ENCODE data around the gene DLGAP4. TPM values are rescaled to one million over a fixed set of nuclear protein-coding genes. Genes with fewer than 3 reads are reported as not detected.

DLGAP4 gene
- polyA plus RNA-seq, 1 donor (not counting 4 experiments of a cell fraction or from before 2014, with no cell fraction given), result 9.6 TPM

- H3K79me2 ChIP-seq (ENCODE audit: control insufficient read depth, insufficient read depth, low read length), result no peaks in the 10 kb centered on the region
- H3K36me3 ChIP-seq (ENCODE audit: control insufficient read depth in 2 of 2, extremely low read depth in 1 of 2, insufficient read depth in 2 of 2, low read length in 2 of 2), result no peaks in the 10 kb centered on the region
- no peaks in the 10 kb centered on the region for H4K20me1 ChIP-seq (ENCODE audit: control insufficient read depth, extremely low read depth, insufficient read depth, low read length)
- no peak overlapping the region for H3K4me3 ChIP-seq (ENCODE audit: control insufficient read depth in 2 of 3, extremely low read depth in 1 of 3, insufficient read depth in 2 of 3, low read depth in 1 of 3, low read length in 3 of 3)
- no peak overlapping the region for H2AFZ ChIP-seq (ENCODE audit: control insufficient read depth, low read length)
- TF ChIP-seq CTCF (optimal IDR thresholded peaks at IDR 0.05 in 1 of 3, IDR thresholded peaks at IDR 0.05 in 1 of 3, conservative IDR thresholded peaks at IDR 0.05 in 1 of 3; ENCODE audit: extremely low read depth in 1 of 3, insufficient read depth in 2 of 3, low read length in 3 of 3) (no peak), EZH2 (IDR thresholded peaks at IDR 0.05; ENCODE audit: low read length) (no peak)
- H3K9ac ChIP-seq (ENCODE audit: control insufficient read depth, extremely low read depth, insufficient read depth, low read length), result no peak overlapping the region
- H3K27ac ChIP-seq (ENCODE audit: control insufficient read depth, insufficient read depth, low read length), result no peak overlapping the region
- H3K9me3 ChIP-seq (ENCODE audit: control insufficient read depth, low read depth, low read length), result no peaks in the 10 kb centered on the region
- H3K27me3 ChIP-seq (ENCODE audit: control insufficient read depth, extremely low read depth, insufficient read depth, low read length), result peaks cover 9% of the 10 kb centered on the region
- dilution Hi-C loops (cut with MboI; ENCODE audit: extremely low pct_ligation_motif_present, low sequenced_read_pairs), result no loop called here
- no peaks in the 10 kb centered on the region for H3K4me1 ChIP-seq (ENCODE audit: control insufficient read depth, extremely low read depth, insufficient read depth, low read length)
- no peak for DNase-seq (ENCODE audit: low read depth, low spot score)
- no peak for FAIRE-seq
- H3K9me1 ChIP-seq (ENCODE audit: control insufficient read depth, extremely low read depth, insufficient read depth, low read length), result no peaks in the 10 kb centered on the region
- no peak overlapping the region for H3K4me2 ChIP-seq (ENCODE audit: control insufficient read depth, extremely low read depth, insufficient read depth, low read depth, low read length)
Measured at GRCh38 chr20:36374995-36375394, 68.9 kb downstream of the DLGAP4 start.

DNA sequence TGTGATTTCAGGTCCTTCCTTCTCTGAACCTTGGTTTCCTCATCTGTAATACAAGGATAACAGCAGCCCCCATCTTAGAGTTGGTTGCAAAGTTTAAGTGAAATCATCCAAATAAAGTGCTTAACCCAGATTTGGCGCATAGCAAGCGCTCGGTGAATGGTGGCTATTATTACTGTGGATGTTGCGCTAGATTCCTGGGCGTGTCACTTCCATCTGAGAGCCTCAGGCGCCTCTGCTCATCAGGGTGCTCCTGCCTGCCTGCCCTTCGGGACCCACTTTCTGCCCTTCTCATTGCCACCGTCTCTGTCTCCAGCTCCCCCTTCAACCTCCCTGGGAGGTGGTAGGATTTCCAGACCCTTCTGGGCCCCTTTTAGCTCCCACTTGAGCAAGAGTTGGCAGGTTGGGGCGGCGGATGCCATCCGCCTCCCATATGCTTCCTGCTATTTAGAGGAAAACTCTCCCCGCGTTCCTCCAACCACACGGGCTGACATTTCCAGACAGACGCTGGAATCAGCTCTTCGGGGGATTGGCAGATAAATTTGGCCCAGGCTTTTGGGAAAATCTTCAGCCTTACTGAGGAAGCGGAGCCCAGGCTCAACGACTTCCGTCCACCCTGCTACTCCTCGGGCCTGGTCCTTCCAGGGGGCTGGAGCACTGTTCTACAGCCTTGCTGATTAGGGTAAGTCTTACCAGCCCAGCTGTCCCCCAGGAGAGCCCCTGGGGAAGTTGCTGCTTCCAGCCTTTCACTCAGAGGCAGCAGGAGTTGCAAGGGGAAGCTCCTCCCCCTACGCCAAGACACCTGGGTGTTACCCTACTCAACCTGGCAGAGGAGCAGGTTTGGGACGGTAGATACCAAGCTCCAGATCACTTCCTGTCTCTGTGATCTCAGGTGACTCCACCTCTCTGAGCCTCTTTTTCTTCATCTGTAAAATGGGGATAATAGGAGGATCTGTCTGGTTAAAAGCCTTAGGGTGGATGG is 71.5 kb downstream of the DLGAP4 start:
- no peak overlapping the region for H3K4me2 ChIP-seq (ENCODE audit: control insufficient read depth, extremely low read depth, insufficient read depth, low read depth, low read length)
- H3K9ac ChIP-seq (ENCODE audit: control insufficient read depth, extremely low read depth, insufficient read depth, low read length), result no peak overlapping the region
- no peak overlapping the region for H3K4me3 ChIP-seq (ENCODE audit: control insufficient read depth in 2 of 3, extremely low read depth in 1 of 3, insufficient read depth in 2 of 3, low read depth in 1 of 3, low read length in 3 of 3)
- DNase-seq (ENCODE audit: low read depth, low spot score), result no peak
- H3K36me3 ChIP-seq (ENCODE audit: control insufficient read depth in 2 of 2, extremely low read depth in 1 of 2, insufficient read depth in 2 of 2, low read length in 2 of 2), result no peaks in the 10 kb centered on the region
- H3K79me2 ChIP-seq (ENCODE audit: control insufficient read depth, insufficient read depth, low read length), result no peaks in the 10 kb centered on the region
- peaks cover 9% of the 10 kb centered on the region for H3K27me3 ChIP-seq (ENCODE audit: control insufficient read depth, extremely low read depth, insufficient read depth, low read length)
- H3K27ac ChIP-seq (ENCODE audit: control insufficient read depth, insufficient read depth, low read length), result no peak overlapping the region
- H3K9me1 ChIP-seq (ENCODE audit: control insufficient read depth, extremely low read depth, insufficient read depth, low read length), result no peaks in the 10 kb centered on the region
- no peak for FAIRE-seq
- no peaks in the 10 kb centered on the region for H3K9me3 ChIP-seq (ENCODE audit: control insufficient read depth, low read depth, low read length)
- TF ChIP-seq EZH2 (IDR thresholded peaks at IDR 0.05; ENCODE audit: low read length) (no peak), CTCF (optimal IDR thresholded peaks at IDR 0.05 in 1 of 3, IDR thresholded peaks at IDR 0.05 in 1 of 3, conservative IDR thresholded peaks at IDR 0.05 in 1 of 3; ENCODE audit: extremely low read depth in 1 of 3, insufficient read depth in 2 of 3, low read length in 3 of 3) (no peak)
- H4K20me1 ChIP-seq (ENCODE audit: control insufficient read depth, extremely low read depth, insufficient read depth, low read length), result no peaks in the 10 kb centered on the region
- dilution Hi-C loops (cut with MboI; ENCODE audit: extremely low pct_ligation_motif_present, low sequenced_read_pairs), result no loop called here
- H2AFZ ChIP-seq (ENCODE audit: control insufficient read depth, low read length), result no peak overlapping the region
- no peaks in the 10 kb centered on the region for H3K4me1 ChIP-seq (ENCODE audit: control insufficient read depth, extremely low read depth, insufficient read depth, low read length)
